ENCODE results near the gene PPM1E.
"Not testable (repeated sequence)": the region's sequence is repeated elsewhere in the genome, so short reads cannot be mapped to it uniquely, and the experiment has no call there.

The PPM1E gene

GRCh38 chr17:58794508-58794907 is 38.9 kb downstream of the PPM1E start:
- not testable (repeated sequence) for H4K91ac ChIP-seq (ENCODE audit: low read depth, low read length); H3K27me3 ChIP-seq (ENCODE audit: insufficient read depth, low read length); H4K8ac ChIP-seq (ENCODE audit: low read depth, low read length); H2BK12ac ChIP-seq (ENCODE audit: low read length); DNase-seq; H3K4ac ChIP-seq (ENCODE audit: low read depth, low read length); H2AFZ ChIP-seq (ENCODE audit: insufficient read depth, low read length, poor library complexity); H3K4me2 ChIP-seq (ENCODE audit: low read length); H2BK120ac ChIP-seq (ENCODE audit: insufficient read depth, low read length, poor library complexity); H3K4me3 ChIP-seq (ENCODE audit: low read depth, low read length); H3K36me3 ChIP-seq (ENCODE audit: control insufficient read depth in 1 of 2, insufficient read depth in 2 of 2, low read length in 2 of 2); H3K9ac ChIP-seq (ENCODE audit: low read length); H3K14ac ChIP-seq (ENCODE audit: low read length); H3K79me1 ChIP-seq (ENCODE audit: low read length); H3K27ac ChIP-seq (ENCODE audit: low read depth, low read length); H2AK5ac ChIP-seq (ENCODE audit: low read length); H2BK5ac ChIP-seq (ENCODE audit: low read depth, low read length, poor library complexity); H3K9me3 ChIP-seq (ENCODE audit: insufficient read depth, low read depth, low read length); H3K23ac ChIP-seq (ENCODE audit: low read length); H3K79me2 ChIP-seq (ENCODE audit: control insufficient read depth, insufficient read depth, low read length, poor library complexity); H3K18ac ChIP-seq (ENCODE audit: low read length); H4K12ac ChIP-seq (ENCODE audit: low read depth, low read length); H3K4me1 ChIP-seq (ENCODE audit: control insufficient read depth in 1 of 2, insufficient read depth in 2 of 2, low read length in 2 of 2)
- no CpG with 5 or more reads among the region's 2 CpGs for WGBS (ENCODE audit: extremely low coverage, insufficient coverage, insufficient read length)

- Histone ChIP-seq H4K91ac (ENCODE audit: low read depth, low read length) (no peak overlapping the region), H3K18ac (ENCODE audit: low read length) (no peak overlapping the region), H2AK5ac (ENCODE audit: low read length) (no peak overlapping the region), H3K36me3 (ENCODE audit: control insufficient read depth in 1 of 2, insufficient read depth in 2 of 2, low read length in 2 of 2) (no peaks in the 10 kb centered on the region), H2BK120ac (ENCODE audit: insufficient read depth, low read length, poor library complexity) (no peak overlapping the region), H3K4me2 (ENCODE audit: low read length) (no peak overlapping the region), H3K27ac (ENCODE audit: low read depth, low read length) (no peak overlapping the region), H2BK5ac (ENCODE audit: low read depth, low read length, poor library complexity) (no peak overlapping the region), H3K79me1 (ENCODE audit: low read length) (no peaks in the 10 kb centered on the region), H4K12ac (ENCODE audit: low read depth, low read length) (no peak overlapping the region), H3K9me3 (ENCODE audit: insufficient read depth, low read depth, low read length) (no peaks in the 10 kb centered on the region), H3K79me2 (ENCODE audit: control insufficient read depth, insufficient read depth, low read length, poor library complexity) (no peaks in the 10 kb centered on the region), H2BK12ac (ENCODE audit: low read length) (no peak overlapping the region), H3K4ac (ENCODE audit: low read depth, low read length) (no peak overlapping the region), H3K4me3 (ENCODE audit: low read depth, low read length) (no peak overlapping the region), H2AFZ (ENCODE audit: insufficient read depth, low read length, poor library complexity) (no peak overlapping the region), H3K4me1 (ENCODE audit: control insufficient read depth in 1 of 2, insufficient read depth in 2 of 2, low read length in 2 of 2) (no peaks in the 10 kb centered on the region), H3K27me3 (ENCODE audit: insufficient read depth, low read length) (no peaks in the 10 kb centered on the region), H3K9ac (ENCODE audit: low read length) (no peak overlapping the region), H3K14ac (ENCODE audit: low read length) (no peak overlapping the region), H3K23ac (ENCODE audit: low read length) (no peak overlapping the region), H4K8ac (ENCODE audit: low read depth, low read length) (no peak overlapping the region)
- WGBS (ENCODE audit: extremely low coverage, insufficient coverage, insufficient read length): no CpG with 5 or more reads among the region's 1 CpG
- DNase-seq: no peak
Measured at GRCh38 chr17:58802188-58802587, 46.5 kb downstream of the PPM1E start.

GRCh38 chr17:58806046-58806445 is 50.4 kb downstream of the PPM1E start:
- H3K79me1 ChIP-seq (ENCODE audit: low read length): no peaks in the 10 kb centered on the region
- no peaks in the 10 kb centered on the region for H3K79me2 ChIP-seq (ENCODE audit: control insufficient read depth, insufficient read depth, low read length, poor library complexity)
- no peak overlapping the region for H2AK5ac ChIP-seq (ENCODE audit: low read length)
- H3K4me3 ChIP-seq (ENCODE audit: low read depth, low read length): no peak overlapping the region
- H3K9me3 ChIP-seq (ENCODE audit: insufficient read depth, low read depth, low read length): no peaks in the 10 kb centered on the region
- 100% methylated on average over 1 of the region's 5 CpGs for WGBS (ENCODE audit: extremely low coverage, insufficient coverage, insufficient read length)
- H3K4me1 ChIP-seq (ENCODE audit: control insufficient read depth in 1 of 2, insufficient read depth in 2 of 2, low read length in 2 of 2): no peaks in the 10 kb centered on the region
- no peak overlapping the region for H3K9ac ChIP-seq (ENCODE audit: low read length)
- no peak overlapping the region for H4K91ac ChIP-seq (ENCODE audit: low read depth, low read length)
- H3K27me3 ChIP-seq (ENCODE audit: insufficient read depth, low read length): no peaks in the 10 kb centered on the region
- H3K36me3 ChIP-seq (ENCODE audit: control insufficient read depth in 1 of 2, insufficient read depth in 2 of 2, low read length in 2 of 2): no peaks in the 10 kb centered on the region
- no peak overlapping the region for H2BK5ac ChIP-seq (ENCODE audit: low read depth, low read length, poor library complexity)
- no peak overlapping the region for H3K18ac ChIP-seq (ENCODE audit: low read length)
- H4K12ac ChIP-seq (ENCODE audit: low read depth, low read length): no peak overlapping the region
- H3K14ac ChIP-seq (ENCODE audit: low read length): no peak overlapping the region
- H2AFZ ChIP-seq (ENCODE audit: insufficient read depth, low read length, poor library complexity): no peak overlapping the region
- H3K4ac ChIP-seq (ENCODE audit: low read depth, low read length): no peak overlapping the region
- no peak overlapping the region for H2BK120ac ChIP-seq (ENCODE audit: insufficient read depth, low read length, poor library complexity)
- H3K23ac ChIP-seq (ENCODE audit: low read length): no peak overlapping the region
- DNase-seq: no peak
- H2BK12ac ChIP-seq (ENCODE audit: low read length): no peak overlapping the region
- no peak overlapping the region for H3K27ac ChIP-seq (ENCODE audit: low read depth, low read length)
- no peak overlapping the region for H4K8ac ChIP-seq (ENCODE audit: low read depth, low read length)
- H3K4me2 ChIP-seq (ENCODE audit: low read length): no peak overlapping the region

GRCh38 chr17:58808609-58809563 is 53.2 kb downstream of the PPM1E start:
- no peak overlapping the region for H3K14ac ChIP-seq (ENCODE audit: low read length)
- H3K4ac ChIP-seq (ENCODE audit: low read depth, low read length): no peak overlapping the region
- no peak overlapping the region for H2BK120ac ChIP-seq (ENCODE audit: insufficient read depth, low read length, poor library complexity)
- no peak overlapping the region for H2BK12ac ChIP-seq (ENCODE audit: low read length)
- no peak overlapping the region for H2BK5ac ChIP-seq (ENCODE audit: low read depth, low read length, poor library complexity)
- no peak overlapping the region for H3K9ac ChIP-seq (ENCODE audit: low read length)
- no peak overlapping the region for H4K8ac ChIP-seq (ENCODE audit: low read depth, low read length)
- no peak overlapping the region for H2AFZ ChIP-seq (ENCODE audit: insufficient read depth, low read length, poor library complexity)
- no peaks in the 10 kb centered on the region for H3K79me1 ChIP-seq (ENCODE audit: low read length)
- no peak overlapping the region for H2AK5ac ChIP-seq (ENCODE audit: low read length)
- H3K4me3 ChIP-seq (ENCODE audit: low read depth, low read length): no peak overlapping the region
- no peak overlapping the region for H4K91ac ChIP-seq (ENCODE audit: low read depth, low read length)
- no peak overlapping the region for H3K4me2 ChIP-seq (ENCODE audit: low read length)
- H3K27me3 ChIP-seq (ENCODE audit: insufficient read depth, low read length): no peaks in the 10 kb centered on the region
- no peak overlapping the region for H3K27ac ChIP-seq (ENCODE audit: low read depth, low read length)
- DNase-seq: no peak
- H3K79me2 ChIP-seq (ENCODE audit: control insufficient read depth, insufficient read depth, low read length, poor library complexity): no peaks in the 10 kb centered on the region
- no peak overlapping the region for H3K23ac ChIP-seq (ENCODE audit: low read length)
- no peaks in the 10 kb centered on the region for H3K4me1 ChIP-seq (ENCODE audit: control insufficient read depth in 1 of 2, insufficient read depth in 2 of 2, low read length in 2 of 2)
- no CpG with 5 or more reads among the region's 5 CpGs for WGBS (ENCODE audit: extremely low coverage, insufficient coverage, insufficient read length)
- H3K36me3 ChIP-seq (ENCODE audit: control insufficient read depth in 1 of 2, insufficient read depth in 2 of 2, low read length in 2 of 2): no peaks in the 10 kb centered on the region
- no peak overlapping the region for H3K18ac ChIP-seq (ENCODE audit: low read length)
- H4K12ac ChIP-seq (ENCODE audit: low read depth, low read length): no peak overlapping the region
- no peaks in the 10 kb centered on the region for H3K9me3 ChIP-seq (ENCODE audit: insufficient read depth, low read depth, low read length)
